Posterior vena cava (tissue), 2 donors: ENCODE measurements around the gene WDR44. TPM values are rescaled to one million over a fixed set of nuclear protein-coding genes. Genes with fewer than 3 reads are reported as not detected.
A peak's percentile ranks its signal among the peaks of the same experiment; 100 is the strongest.
"Not testable (repeated sequence)": the region's sequence is repeated elsewhere in the genome, so short reads cannot be mapped to it uniquely, and the experiment has no call there.

Experiments
- DNase-seq: peaks from one replicate; pipeline ENCODE4 v3.0.0-alpha.2; 2020; ENCODE audit warnings: low spot score
- intact Hi-C, 2 donors: fragments of 100-400 bp; cut with DNase I; formaldehyde crosslinking; loops; one replicate each; pipeline versions ENCODE4 v1.14.1 to v1.14.2; 2022 to 2023
- long read RNA-seq, 2 donors: library from polyadenylated mRNA; unstranded; transcript quantifications; one replicate each; pipeline ENCODE4 v2.0.0, GENCODE V29; 2020 to 2021
- total RNA-seq, 2 donors: library from RNA; stranded (reverse); fragmentation: NEBNext Ultra II Directional; extraction: Animal tissue kit (Norgen Biotek cat#: 25700); gene quantifications; one replicate each; pipeline ENCODE4 v1.2.1, GENCODE V29; 2021
- donor health status: DM: yes; HTN: yes; CAD: no.
- donor health status: DM: yes; HTN: yes; CAD: no.

Gene WDR44
- total RNA-seq = 10 to 100 TPM; 16.6 to 19.1 TPM
- long read RNA-seq, donor 1, partial matches to known transcripts = 2 of 2 reads
- long read RNA-seq, donor 1, other reads (novel, unspliced or antisense) = 0 of 2 reads
- long read RNA-seq, donor 2, partial matches to known transcripts = 0 of 1 reads
- long read RNA-seq, donor 2, other reads (novel, unspliced or antisense) = 1 of 1 reads

- intact Hi-C loops = no loop called here
- DNase-seq = peak; percentile 98
Observed at GRCh38 chrX:118345464-118346257, at the start of gene WDR44. TSS of gene WDR44 (plus strand) at chrX:118346106. CDS start at chrX:118346504, 398 bp downstream.

GRCh38 chrX:118305827-118306226 lies 40.1 kb upstream of the WDR44 start:
- DNase-seq, intact Hi-C loops: not testable (repeated sequence)

GRCh38 chrX:118315529-118315928 lies 30.4 kb upstream of the WDR44 start:
- intact Hi-C loops = no loop called here
- DNase-seq = no peak

- DNase-seq = no peak
- intact Hi-C loops = no loop called here
Observed at GRCh38 chrX:118324588-118324987, 21.3 kb upstream of the WDR44 start.

GRCh38 chrX:118325453-118325852 lies 20.5 kb upstream of the WDR44 start:
- intact Hi-C loops = no loop called here

GRCh38 chrX:118329175-118329574 lies 16.7 kb upstream of the WDR44 start:
- intact Hi-C loops = no loop called here
- DNase-seq = no peak

More at GRCh38 chrX:118325453-118325852, 20.5 kb upstream of the WDR44 start:
- DNase-seq = no peak

GRCh38 chrX:118337687-118338086 lies 8.2 kb upstream of the WDR44 start:
- intact Hi-C loops = no loop called here
- no peak for DNase-seq

GRCh38 chrX:118338930-118339329 lies 7.0 kb upstream of the WDR44 start:
- no peak for DNase-seq
- intact Hi-C loops = no loop called here

GRCh38 chrX:118345045-118345463 lies 852 bp upstream of the WDR44 start:
- intact Hi-C loops = no loop called here
- DNase-seq = no peak

GRCh38 chrX:118346258-118347094 lies 570 bp downstream of the WDR44 start:
- intact Hi-C loops = no loop called here
- peak; percentile 81 for DNase-seq

GRCh38 chrX:118347131-118347530 lies 1.2 kb downstream of the WDR44 start:
- intact Hi-C loops = no loop called here
- no peak for DNase-seq

GRCh38 chrX:118347736-118348135 lies 1.8 kb downstream of the WDR44 start:
- intact Hi-C loops = no loop called here
- DNase-seq = no peak

- DNase-seq = no peak
- intact Hi-C loops = no loop called here
Observed at GRCh38 chrX:118348186-118348810, 2.4 kb downstream of the WDR44 start.

GRCh38 chrX:118349188-118349587 lies 3.3 kb downstream of the WDR44 start:
- no peak for DNase-seq
- intact Hi-C loops = no loop called here

GRCh38 chrX:118350221-118350620 lies 4.3 kb downstream of the WDR44 start:
- intact Hi-C loops = no loop called here
- no peak for DNase-seq

GRCh38 chrX:118350706-118351105 lies 4.8 kb downstream of the WDR44 start:
- intact Hi-C loops = no loop called here
- no peak for DNase-seq

GRCh38 chrX:118352566-118352965 lies 6.7 kb downstream of the WDR44 start:
- DNase-seq = no peak
- intact Hi-C loops = no loop called here

- intact Hi-C loops = no loop called here
- DNase-seq = no peak
Observed at GRCh38 chrX:118353081-118353850, 7.4 kb downstream of the WDR44 start.
